Stimulated activated CD8-positive, alpha-beta memory T cell treated with anti-CD3 and anti-CD28 coated beads, Interleukin-4, amount 100 ng/mL, for 1 hour (primary cell): ENCODE measurements around the gene ENDOG.
"Not testable (repeated sequence)": the region's sequence is repeated elsewhere in the genome, so short reads cannot be mapped to it uniquely, and the experiment has no call there.

Experiments used
- DNase-seq, 2 donors: peaks; one replicate each; pipeline ENCODE4 v3.0.0-alpha.2; 2020; ENCODE audit warnings: low read depth in 2 of 2, low spot score in 1 of 2

ENDOG gene

GRCh38 chr9:128818099-128818838 is at the start of gene ENDOG:
ENDOG (plus strand) TSS chr9:128818500; CDS start chr9:128818685, 185 bp downstream.
- DNase-seq, result peak; percentile 95 to 96

GRCh38 chr9:128768606-128769005 is 49.7 kb upstream of the ENDOG start:
- DNase-seq, result no peak

- no peak for DNase-seq
Observed at GRCh38 chr9:128770286-128771030, 47.8 kb upstream of the ENDOG start.

GRCh38 chr9:128771094-128771721 is 47.1 kb upstream of the ENDOG start:
- no peak for DNase-seq

GRCh38 chr9:128771745-128772519 is 46.4 kb upstream of the ENDOG start, which contains the start of gene ZER1:
ZER1 (minus strand) TSS chr9:128771927; CDS start chr9:128755565, 16,362 bp downstream.
- peak; percentile 85 to 88 for DNase-seq

GRCh38 chr9:128773049-128773448 is 45.3 kb upstream of the ENDOG start:
- no peak for DNase-seq

GRCh38 chr9:128774804-128775203 is 43.5 kb upstream of the ENDOG start:
- DNase-seq, result no peak

GRCh38 chr9:128780093-128780492 is 38.2 kb upstream of the ENDOG start:
- not testable (repeated sequence) for DNase-seq

GRCh38 chr9:128781187-128782070 is 36.9 kb upstream of the ENDOG start:
- no peak for DNase-seq

GRCh38 chr9:128782669-128783068 is 35.6 kb upstream of the ENDOG start:
- DNase-seq, result no peak

GRCh38 chr9:128785427-128785826 is 32.9 kb upstream of the ENDOG start:
- DNase-seq, result no peak

- DNase-seq, result peak; percentile 77 to 84
Observed at GRCh38 chr9:128786681-128787601, 31.4 kb upstream of the ENDOG start, which contains the start of gene TBC1D13. TBC1D13 (plus strand) TSS chr9:128787253; CDS start chr9:128787354, 101 bp downstream.

- DNase-seq, result no peak
Observed at GRCh38 chr9:128787659-128788058, 30.6 kb upstream of the ENDOG start.

GRCh38 chr9:128788445-128788844 is 29.9 kb upstream of the ENDOG start:
- no peak for DNase-seq

- no peak for DNase-seq
Observed at GRCh38 chr9:128790536-128790935, 27.8 kb upstream of the ENDOG start.

- DNase-seq, result no peak
Observed at GRCh38 chr9:128792134-128792533, 26.2 kb upstream of the ENDOG start.

- no peak for DNase-seq
Observed at GRCh38 chr9:128792978-128793686, 25.2 kb upstream of the ENDOG start.

GRCh38 chr9:128794961-128795360 is 23.3 kb upstream of the ENDOG start:
- DNase-seq, result not testable (repeated sequence)
